HG03103 (cell line): ENCODE measurements around the gene MT1M.
"Not testable (repeated sequence)": the region's sequence is repeated elsewhere in the genome, so short reads cannot be mapped to it uniquely, and the experiment has no call there.

Experiments used
- ATAC-seq: cut with Tn5 transposase; IDR thresholded peaks from one replicate; pipeline ENCODE4 v1.9.1; 2021; ENCODE audit warnings: low read depth; ENCODE audit not compliant: unreplicated experiment

MT1M gene

DNA sequence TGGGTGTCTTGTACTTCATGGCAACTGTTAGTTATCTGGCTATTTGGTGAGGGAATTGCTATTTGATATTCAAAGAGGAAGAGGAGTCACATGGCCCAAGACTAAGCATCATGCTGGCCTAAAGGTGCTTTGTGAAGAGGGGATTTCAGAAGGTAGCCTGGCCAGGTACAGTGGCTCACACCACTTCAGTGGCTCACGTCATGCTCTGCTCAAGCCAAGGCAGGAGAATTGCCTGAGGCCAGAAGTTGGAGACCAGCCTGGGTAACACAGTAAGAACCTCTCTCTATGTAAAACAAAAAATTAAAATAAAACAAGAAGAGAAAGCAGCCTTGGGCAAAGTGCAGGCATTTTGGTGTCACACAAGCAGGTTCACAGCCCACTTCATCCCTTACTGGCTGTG, 12.9 kb downstream of the MT1M start:
- ATAC-seq: no peak

DNA sequence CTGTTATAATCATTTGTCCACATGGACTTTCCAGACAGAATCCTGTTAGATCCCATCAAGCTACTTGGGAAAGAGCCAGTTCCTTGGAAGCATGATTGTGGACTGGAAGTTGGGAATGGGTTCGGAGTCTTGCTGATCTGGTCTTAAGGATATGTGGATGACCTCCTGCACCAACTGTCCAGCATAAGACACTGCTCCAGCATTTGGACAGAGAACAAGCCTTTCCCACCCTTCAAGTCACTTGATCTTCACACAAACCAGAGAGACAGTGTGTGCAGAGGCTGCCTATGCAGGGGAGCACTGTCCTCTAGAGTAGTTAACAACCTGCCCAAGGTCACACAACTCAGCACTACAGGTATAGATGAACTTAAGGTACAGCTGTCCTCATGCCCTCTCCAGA, 13.4 kb downstream of the MT1M start:
- ATAC-seq: no peak

DNA sequence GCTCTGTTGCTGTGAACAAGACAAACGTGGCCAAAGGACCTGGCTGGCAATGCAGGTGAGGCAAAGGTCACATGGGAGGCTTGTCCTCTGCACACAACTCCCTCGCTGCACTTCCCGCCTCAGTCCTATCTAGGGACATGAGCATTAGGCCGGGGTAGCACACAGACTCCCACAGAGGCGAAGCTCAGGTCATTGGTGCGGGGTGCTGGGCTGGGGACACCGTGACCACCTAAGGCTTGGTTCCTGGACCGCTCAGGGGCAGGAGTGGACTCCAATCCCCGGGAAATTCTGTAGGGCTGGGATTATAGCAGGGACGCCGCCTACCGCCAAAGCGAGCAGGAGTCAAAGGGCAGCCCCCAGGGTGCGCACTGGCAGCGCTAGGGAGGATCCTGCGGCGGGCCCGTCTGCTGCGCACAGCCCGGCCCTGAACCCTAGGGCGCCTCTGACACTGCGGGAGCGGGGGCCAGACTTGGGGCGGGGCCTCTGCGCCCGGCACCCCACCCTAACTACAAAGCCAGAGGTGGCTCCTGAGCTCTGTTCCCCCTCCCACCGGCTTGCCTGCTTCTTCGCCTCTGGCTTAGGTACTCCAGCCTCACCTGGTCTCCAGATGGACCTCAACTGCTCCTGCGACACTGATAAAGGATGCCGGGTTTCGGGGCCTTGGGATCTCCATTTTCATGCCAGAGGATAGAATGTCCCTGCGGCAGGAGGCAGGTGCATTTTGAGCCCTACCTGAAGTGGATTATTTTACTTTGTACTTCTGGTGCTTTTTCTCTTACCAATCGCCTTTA, 15.4 kb downstream of the MT1M start:
- no peak for ATAC-seq

DNA sequence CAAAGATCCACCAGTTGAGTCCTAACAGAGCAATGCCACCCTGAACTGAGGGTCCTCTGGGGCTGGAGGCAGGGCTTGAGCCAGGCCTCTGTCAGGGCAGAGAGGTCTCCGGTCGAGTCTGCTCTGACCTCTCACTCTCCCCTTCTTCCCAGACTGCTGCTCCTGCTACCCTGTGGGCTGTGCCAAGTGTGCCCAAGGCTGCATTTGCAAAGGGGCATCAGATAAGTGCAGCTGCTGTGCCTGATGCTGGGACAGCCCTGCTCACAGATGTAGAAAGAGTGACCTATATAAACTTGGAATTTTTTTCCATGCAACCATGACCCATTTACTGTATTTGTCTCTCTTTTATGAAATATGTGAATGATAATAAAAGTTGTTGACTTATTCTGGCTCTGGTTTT, 16.8 kb downstream of the MT1M start:
- ATAC-seq: no peak

DNA sequence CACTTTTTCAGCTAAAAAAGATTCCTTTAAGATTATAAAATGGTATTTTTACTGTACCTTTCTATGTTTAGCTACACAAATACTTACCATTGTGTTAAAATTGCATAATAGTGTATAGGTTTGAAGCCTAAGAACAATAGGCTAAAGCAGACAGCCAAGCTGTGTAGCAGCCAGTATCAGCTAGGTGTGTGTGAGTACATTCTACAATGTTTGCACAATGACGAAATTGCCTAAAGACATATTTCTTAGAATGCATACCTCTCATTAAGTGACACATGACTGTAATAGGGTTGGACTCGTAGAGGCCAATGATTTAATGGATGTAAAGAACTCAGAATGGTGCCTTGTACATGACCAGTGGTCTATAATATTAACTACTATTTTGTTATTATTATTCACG, 17.4 kb downstream of the MT1M start:
- ATAC-seq: no peak

DNA sequence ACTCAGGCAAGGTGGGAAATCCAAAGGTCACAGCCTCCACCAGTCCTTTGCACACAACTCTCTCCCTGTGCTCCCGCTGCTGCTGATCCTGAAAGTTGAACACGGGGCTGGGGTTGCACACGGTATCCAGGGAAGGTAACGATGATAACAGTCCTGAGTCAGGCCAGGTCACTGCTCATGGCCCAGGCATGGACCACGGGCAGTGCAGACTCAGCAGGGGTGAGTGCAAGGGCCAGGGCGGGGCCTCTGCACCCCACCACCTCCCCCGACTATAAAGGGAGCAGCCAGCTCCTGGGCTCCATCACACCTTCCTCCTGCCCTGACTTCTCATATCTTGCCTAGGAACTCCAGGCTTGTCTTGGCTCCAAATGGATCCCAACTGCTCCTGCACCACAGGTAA, 19.1 kb downstream of the MT1M start, which contains the start of gene MT1B:
Gene MT1B, plus strand, starts transcription at position 301 of the 400 bp plus-strand sequence. Its CDS starts 68 bp downstream, at position 369.
- ATAC-seq: no peak

DNA sequence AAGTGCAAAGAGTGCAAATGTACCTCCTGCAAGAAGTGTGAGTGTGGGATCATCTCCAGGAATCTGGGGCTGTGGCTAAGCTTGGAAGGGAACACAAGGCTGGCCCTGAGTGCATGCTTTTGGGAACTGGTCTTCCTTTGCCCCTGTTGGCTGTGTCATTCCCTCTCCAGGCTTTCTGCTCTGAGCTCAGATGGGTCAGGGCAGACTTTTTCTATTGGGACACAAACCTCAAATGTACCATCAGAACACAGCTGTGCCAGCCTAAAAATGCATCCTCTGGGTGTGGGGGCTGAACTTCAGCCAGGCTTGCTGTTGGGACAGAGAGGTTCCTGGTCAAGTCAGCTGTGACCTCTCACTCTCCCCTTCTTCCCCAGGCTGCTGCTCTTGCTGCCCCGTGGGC, 20.1 kb downstream of the MT1M start:
- ATAC-seq: no peak

DNA sequence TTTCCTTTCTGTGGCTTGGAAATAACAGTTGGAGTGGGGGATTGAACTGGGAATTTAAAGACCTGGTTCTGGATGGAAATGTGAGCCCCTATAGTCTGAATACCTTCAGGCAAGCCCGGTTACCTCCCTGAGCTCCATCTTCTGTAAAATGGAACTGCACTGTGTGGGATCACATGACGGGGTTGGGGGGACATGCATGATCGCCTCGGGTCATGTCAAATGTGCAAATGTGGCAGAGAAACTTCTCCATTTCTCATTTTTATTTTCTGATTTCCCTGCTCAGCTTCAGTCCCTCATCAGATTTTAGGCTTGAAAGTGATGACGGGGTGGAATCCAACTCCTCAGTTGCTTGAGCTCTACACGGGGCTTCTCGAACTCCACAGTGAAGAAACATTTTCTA, 20.8 kb downstream of the MT1M start:
- no peak for ATAC-seq

DNA sequence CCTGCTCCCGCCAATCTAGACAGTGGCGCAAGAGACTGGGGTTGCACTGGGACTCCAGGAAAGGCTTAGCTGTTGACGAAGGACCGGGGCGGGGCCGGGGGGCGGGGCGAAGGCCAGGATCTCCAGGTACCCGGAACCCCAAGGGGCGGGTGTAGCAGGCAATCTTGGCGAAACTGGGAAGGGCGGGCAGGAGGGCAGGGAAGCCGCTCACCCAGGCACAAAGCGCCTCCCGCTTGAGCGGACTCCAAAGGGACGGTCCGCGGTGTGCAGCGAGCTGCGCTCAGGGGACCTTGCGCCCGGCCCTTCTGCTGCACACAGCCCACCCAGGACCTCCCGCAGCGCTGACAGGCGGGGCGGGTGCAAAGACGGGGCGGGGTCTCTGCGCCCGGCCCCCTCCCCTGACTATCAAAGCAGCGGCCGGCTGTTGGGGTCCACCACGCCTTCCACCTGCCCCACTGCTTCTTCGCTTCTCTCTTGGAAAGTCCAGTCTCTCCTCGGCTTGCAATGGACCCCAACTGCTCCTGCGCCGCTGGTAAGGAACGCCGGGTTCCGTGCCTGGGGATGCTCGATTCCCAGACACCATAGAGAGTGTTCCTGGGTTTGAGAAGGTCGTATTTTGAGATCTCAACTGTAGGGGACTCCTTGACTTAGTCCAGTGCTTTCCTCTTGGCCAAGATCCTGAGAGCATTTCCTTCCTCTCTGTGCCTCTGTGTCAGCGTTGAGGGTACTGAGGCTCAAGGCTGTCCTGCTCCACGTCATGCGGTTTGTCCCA, 25.3 kb downstream of the MT1M start, which contains the start of gene MT1F:
Gene MT1F, plus strand, starts transcription at position 405 of the 772 bp plus-strand sequence. Its CDS starts 100 bp downstream, at position 505.
- no peak for ATAC-seq

DNA sequence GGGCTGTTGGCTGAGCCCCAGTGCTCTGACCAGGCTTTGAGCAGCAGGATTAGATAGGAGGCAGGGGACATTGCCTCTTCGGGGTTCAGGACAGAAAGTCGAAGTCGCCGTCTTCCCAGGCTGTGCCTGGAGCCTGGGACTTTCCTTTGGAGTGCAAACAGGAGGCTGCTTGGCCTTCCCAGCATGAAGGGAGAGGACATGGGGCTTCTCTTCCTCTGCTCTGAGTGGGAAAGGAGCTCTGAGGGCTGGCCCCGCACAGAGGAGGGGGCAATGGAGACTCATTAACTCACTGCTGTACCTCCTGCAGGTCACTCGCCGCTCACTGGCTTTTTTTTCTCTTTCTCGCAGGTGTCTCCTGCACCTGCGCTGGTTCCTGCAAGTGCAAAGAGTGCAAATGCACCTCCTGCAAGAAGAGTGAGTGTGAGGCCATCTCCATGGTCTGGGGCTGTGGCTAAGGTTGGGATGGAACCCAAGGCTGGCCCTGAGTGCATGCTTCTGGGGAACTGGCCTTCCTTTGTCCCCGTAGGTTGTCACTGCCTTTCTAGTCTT, 25.9 kb downstream of the MT1M start:
- no peak for ATAC-seq

DNA sequence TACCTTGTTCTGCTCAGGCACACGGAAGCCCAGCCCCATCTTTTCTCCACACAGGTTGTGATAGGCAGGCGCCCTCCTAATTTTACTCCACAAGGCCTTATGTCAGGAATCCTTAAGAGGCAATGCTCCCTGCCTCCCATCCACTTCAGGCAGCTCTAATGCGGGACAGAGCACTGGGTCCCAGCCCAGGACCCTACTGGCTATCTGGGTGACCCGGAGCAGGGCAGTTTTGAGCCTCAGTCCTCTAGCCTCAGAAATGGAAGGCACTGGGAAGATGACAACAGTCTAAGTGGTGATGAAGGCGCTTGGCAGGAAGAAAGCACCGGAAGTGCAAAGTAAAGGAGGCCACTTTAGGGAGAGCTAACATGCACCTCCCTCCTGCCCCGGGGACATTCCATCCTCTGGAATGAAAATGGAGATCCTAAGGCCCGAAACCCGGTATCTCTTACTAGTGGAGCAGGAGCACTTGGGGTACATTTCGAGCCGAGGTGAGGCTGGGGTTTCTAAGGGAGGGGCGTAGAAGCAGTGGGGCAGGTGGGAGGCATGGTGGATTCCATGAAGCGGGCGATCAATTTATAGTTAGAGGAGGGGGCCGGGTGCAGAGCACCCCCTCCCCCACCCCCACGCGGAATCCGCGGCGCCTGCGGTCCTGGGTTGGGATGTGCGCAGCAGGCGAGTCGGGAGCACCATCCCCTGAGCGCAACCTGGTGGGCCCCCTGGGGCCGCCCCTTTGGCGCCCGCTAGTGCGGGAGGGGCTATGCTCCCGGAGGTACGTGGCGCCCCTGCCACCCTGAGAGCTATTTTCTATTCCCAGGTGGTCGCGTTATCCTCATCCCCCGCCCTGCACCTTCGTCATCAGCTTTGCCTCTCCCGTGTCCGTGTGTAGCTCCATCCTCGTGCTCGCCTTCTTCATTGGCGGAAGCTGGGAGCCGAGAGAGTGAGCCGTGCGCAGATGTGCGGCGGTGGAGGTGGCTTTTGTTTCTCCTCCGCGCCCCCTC, 30.2 kb downstream of the MT1M start:
- ATAC-seq: no peak

DNA sequence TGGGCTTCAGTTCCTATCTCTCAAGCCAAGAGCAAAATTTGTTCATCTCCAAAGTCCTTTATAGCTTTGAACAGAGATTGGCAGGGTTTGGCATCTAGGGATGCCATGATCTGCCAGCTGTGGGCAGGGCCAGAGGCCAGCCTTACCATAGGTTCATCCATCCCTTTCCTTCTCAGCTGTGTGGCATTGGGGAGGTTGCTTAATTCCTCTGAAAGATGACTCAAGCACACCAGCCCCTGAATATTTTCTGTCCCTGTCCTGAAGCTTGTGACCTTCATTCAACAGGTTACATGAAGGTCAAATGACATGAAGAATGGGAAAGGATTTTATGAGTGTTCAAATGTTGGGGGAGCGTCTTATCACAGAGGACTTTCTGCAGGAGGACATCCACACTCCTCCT, 32.0 kb downstream of the MT1M start:
- no peak for ATAC-seq

DNA sequence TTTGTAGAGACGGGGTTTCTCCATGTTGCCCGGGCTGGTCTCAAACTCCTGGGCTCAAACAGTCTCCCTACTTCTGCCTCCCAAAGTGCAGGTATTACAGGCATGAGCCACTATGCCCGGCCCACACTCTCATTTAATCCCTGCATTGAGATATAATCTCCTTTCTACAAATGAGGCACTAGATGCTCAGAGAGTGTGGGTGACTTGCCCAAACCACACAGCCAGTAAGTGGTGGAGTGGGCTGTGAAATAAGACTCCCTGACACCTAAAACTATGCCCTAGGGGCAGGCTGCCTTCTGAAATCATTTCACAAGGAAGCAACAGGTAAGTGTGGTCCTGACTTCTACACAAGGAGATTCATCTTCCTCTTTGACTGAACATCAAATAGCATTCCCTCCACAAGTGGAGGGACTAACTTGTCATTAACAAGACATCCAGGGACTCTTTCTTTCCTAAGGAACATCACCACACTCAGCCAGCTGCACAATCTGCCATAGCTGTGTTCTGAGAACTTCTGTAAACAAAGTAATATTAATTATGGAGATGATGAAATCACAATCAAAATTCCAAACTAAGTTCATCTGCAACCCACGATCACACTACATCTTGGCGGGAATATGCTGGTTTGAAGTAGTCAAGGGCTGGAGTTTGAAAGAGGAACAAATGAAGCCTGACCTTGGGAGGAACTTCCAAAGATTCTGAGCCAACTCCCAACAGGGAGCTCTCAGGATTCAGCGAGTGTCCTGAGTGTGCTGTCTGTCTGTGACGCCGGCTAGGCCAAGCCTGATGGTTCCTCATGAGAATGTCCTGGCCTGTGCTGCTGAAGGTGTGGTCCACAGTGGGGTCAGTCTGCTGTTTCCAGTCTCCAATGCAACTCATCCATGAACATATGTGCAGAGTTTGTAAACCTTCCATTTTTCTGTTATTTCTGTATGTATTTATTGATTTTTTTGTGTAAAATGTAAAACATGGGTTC, 33.1 kb downstream of the MT1M start:
- ATAC-seq: not testable (repeated sequence)

DNA sequence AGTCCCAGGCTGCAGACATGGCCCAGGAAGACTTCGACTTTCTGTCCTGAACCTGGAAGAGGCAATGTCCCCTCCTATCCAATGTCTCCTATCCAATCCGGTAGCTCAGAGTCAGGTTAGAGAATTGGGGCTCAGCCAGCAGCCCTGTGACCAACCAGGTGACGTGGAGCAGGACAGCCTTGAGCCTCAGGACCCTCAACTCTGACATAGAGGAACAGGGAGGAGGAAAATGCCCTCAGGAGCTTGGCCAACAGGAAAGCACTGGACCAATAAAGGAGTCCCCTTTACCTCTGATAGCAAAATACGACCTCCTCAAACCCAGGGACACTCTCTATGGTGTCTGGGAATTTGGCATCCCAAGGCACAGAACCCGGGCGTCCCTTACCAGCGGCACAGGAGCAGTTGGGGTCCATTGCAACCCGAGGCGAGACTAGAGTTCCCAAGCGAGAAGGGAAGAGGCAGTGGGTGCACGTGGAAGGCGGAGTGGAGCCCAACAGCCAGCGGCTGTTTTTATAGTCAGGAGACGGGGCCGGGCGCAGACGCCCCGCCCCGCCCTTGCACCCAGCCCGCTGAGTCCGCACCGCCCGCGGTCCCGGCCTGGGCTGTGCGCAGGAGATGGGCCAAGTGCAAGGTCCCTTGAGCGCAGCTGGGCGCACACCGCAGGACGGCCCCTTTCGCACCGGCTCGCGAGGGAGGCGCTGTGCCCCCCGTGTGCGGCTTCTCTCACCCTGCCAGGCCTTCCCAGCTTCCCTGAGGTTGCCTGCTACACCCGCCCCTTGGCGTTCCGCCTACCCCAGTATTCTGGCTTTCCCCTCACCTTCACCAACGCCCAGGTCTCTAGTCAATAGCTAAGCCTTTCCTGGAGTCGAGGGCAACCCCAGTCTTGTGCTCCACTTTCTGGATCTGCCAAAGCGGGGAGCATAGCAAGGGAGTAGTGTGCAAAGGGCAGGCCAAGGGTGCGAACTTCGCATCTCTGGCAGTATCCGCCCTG, 35.4 kb downstream of the MT1M start, which contains the start of gene MT1G:
Gene MT1G, minus strand, starts transcription at position 485 of the 991 bp plus-strand sequence. Its CDS starts 72 bp downstream, at position 413.
- no peak for ATAC-seq

DNA sequence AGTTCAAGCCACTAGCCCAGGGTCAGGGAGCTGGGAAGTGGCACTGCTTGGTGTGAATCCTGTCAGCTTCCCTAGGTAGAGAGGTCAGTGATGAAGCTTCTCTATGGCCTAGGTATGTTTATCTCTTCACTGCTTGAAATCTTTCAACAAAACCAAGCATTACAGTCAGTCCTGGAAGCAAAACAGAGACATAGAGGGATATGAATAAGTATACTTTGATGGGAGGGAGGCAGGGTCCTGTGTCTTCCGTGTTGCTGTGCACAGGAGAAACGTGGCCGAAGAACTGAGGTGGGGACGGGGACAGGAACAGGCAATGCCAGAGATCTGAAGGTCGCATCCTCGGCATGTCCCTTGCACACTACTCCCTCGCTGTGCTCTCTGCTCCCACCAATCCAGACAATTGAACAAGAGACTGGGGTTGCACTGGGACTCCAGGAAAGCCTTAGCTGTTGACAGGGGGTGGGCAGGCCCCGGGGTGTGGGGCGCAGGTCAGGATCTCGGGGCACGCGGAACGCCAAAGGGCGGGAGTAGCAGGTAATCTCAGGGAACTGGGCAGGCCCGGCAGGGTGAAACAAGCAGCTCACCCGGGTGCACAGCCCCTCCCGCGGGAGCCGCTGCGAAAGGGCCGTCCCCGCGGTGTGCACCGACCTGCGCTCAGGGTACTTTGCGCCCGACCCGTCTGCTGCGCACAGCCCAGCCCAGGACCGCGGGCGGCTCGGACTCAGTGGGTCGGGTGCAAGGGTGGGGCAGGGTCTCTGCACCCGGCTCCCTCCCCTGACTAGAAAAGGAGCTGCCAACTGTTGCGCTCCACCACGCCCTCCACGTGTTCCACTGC, 36.8 kb downstream of the MT1M start, which contains the start of gene MT1H:
Gene MT1H, plus strand, starts transcription at position 810 of the 835 bp plus-strand sequence. CDS start 71 bp downstream, outside the sequence.
- ATAC-seq: no peak

DNA sequence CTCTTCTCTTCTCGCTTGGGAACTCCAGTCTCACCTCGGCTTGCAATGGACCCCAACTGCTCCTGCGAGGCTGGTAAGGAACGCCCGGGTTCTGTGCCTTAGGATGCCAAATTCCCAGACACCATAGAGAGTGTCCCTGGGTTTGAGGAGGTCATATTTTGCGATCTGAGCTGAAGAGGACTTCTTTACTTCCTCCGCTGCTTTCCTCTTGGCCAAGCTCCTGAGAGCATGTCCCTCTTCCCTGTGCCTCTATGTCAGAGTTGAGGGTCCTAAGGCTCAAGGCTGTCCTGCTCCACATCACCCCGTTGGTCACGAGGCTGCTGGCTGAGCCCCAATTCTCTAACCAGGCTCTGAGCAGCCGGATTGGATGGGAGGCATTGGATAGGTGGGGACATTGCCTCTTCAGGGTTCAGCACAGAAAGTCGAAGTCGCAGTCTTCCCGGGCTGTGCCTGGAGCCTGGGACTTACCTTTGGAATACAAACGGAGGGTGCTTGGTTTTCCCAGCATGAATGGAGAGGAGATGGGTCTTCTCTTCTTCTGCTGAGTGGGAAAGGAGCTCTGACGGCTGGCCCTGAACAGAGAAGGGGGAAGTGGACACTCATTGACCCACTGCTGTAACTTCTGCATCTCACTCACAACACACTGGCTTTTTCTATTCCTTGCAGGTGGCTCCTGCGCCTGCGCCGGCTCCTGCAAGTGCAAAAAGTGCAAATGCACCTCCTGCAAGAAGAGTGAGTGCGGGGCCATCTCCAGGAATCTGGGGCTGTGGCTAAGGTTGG, 37.6 kb downstream of the MT1M start:
- no peak for ATAC-seq
